ENCODE measurements around the gene LINGO3. TPM values are rescaled to one million over a fixed set of nuclear protein-coding genes. Genes with fewer than 3 reads are reported as not detected.
"Not testable (repeated sequence)": the region's sequence is repeated elsewhere in the genome, so short reads cannot be mapped to it uniquely, and the experiment has no call there.

Gene LINGO3
- total RNA-seq, 1 donor: not detected

DNA sequence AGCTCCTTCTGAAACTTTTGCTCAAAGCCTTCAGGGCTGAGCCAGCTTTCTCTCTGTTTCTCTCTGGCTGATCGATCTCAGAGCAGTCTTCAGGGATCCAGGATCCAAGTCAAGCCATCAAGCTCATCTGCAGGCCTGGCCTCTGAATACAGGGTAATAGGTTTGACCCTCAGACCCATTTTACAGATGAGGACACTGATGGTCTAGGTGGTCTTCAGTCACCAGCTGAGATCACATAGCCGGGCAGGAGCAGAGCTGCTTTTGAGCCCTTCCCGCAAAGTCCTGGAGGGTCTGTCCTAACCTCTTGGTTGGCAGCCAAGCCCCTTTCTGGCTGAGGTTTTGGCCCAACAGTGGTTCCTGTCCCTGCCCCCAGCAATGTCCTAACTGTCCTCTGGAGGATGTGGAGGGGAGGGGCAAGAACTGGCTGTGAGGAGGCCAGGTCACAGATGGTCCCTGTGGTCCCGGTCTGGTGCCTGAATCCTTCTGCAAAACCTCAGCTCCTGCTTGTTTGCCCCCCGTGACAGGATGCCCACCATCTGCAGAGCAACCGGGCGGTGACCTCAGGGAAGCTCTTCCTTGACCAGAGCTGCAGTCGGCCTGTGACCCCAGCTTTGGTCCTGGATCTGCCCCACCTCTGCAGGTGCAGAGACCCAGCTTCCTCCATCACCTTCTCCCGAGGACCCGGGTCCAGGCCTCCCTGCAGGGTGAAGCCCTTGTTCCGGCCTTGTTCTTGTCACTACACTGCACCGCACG lies 20.2 kb downstream of the LINGO3 start:
- no peak overlapping the region for H3K4me3 ChIP-seq (ENCODE audit: low read depth, low read length)
- DNase-seq (ENCODE audit: low read depth): no peak
- TF ChIP-seq CTCF (IDR thresholded peaks at IDR 0.05; ENCODE audit: insufficient read depth, low read length): no peak

GRCh38 chr19:2286402-2287140 lies 21.4 kb downstream of the LINGO3 start:
- TF ChIP-seq CTCF (IDR thresholded peaks at IDR 0.05; ENCODE audit: insufficient read depth, low read length): no peak
- H3K4me3 ChIP-seq (ENCODE audit: low read depth, low read length): no peak overlapping the region
- DNase-seq (ENCODE audit: low read depth): no peak

DNA sequence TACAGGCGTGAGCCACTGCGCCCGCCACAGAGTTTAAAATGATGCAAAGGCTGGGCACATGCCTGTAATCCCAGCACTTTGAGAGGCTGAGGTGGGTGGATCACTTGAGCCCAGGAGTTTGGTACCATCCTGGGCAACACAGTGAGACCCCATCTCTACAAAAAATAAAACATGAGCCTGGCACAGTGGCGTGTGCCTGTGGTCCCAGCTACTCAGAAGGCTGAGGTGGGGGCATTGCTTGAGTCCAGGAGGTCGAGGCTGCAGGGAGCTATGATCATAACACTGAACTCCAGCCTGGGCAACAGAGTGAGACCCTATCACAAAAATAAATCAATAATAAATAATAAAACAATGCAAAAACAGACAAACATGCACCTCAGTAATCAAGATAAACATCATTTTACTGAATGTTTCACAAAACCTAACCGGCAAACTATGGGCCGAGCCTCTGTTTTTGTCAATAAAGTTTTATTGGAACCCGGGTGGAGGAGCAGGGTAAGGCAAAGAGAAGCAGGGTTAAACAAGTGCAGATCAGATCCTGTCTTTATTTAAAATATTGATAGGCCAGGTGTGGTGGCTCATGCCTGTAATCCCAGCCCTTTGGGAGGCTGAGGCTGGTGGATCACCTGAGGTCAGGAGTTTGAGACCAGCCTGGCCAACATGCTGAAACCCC lies 24.0 kb downstream of the LINGO3 start:
- TF ChIP-seq CTCF (IDR thresholded peaks at IDR 0.05; ENCODE audit: insufficient read depth, low read length): no peak
- H3K4me3 ChIP-seq (ENCODE audit: low read depth, low read length): no peak overlapping the region
- DNase-seq (ENCODE audit: low read depth): no peak

GRCh38 chr19:2282862-2283237 lies 25.1 kb downstream of the LINGO3 start:
- DNase-seq (ENCODE audit: low read depth): no peak
- no peak for TF ChIP-seq CTCF (IDR thresholded peaks at IDR 0.05; ENCODE audit: insufficient read depth, low read length)

GRCh38 chr19:2282062-2282861 lies 25.7 kb downstream of the LINGO3 start, which contains the start of gene PEAK3:
Gene PEAK3, minus strand, starts transcription at chr19:2282175. Its CDS starts 1,244 bp downstream, at chr19:2280931.
- no peak for DNase-seq (ENCODE audit: low read depth)
- TF ChIP-seq CTCF (IDR thresholded peaks at IDR 0.05; ENCODE audit: insufficient read depth, low read length): no peak
- H3K4me3 ChIP-seq (ENCODE audit: low read depth, low read length): peak within 1 kb of the TSS; percentile 17

More at GRCh38 chr19:2282862-2283237, 25.1 kb downstream of the LINGO3 start:
- no peak overlapping the region for H3K4me3 ChIP-seq (ENCODE audit: low read depth, low read length)

GRCh38 chr19:2281265-2282061 lies 26.5 kb downstream of the LINGO3 start:
- DNase-seq (ENCODE audit: low read depth); H3K4me3 ChIP-seq (ENCODE audit: low read depth, low read length): not testable (repeated sequence)
